HG03108 (cell line): Measurements from ENCODE around the gene TBC1D22A.

Experiments used
- ATAC-seq: cut with Tn5 transposase; IDR thresholded peaks from one replicate; pipeline ENCODE4 v1.9.1; 2021; ENCODE audit warnings: moderate library complexity; ENCODE audit not compliant: unreplicated experiment

Gene TBC1D22A

DNA sequence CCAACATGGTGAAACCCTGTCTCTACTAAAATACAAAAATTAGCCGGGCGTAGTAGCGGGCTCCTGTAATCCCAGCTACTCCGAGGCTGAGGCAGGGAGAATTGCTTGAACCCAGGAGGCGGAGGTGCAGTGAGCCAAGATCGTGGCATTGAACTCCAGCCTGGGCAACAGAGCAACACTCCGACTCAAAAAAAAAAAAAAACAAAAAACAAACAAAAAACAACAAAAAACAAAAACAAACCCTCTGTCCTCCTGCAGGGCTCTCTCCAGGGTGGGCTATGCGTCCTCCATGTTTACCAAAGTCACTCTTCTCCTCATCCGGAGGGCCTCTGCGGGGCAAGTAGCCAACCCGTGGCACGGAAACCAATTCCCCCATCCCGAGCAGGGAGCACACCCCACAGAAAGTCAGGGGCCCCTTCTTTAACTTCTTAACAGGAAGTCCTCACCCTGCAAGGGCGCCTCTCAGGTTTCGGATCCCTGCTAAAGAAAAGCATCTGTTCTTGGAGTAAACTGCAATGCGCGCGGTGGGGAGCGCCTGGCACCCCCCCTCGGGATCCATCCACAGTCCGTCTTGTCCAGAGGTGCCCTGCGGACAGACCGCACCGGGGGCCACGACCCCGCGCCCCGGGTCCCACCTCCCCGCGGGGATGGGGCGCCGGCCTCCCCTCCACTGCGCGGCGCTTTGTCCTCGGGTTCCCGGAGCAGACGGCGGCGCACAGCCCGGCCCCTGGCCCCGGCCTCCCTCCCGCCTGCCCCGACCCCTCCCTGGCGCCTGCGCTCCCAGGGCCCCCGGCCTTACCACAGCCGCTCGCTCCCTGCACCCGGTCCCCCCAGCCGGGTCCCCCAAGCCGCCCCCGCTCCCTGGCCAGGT is 25.1 kb upstream of the TBC1D22A start:
- peak; percentile 24 for ATAC-seq

GRCh38 chr22:46737976-46738646 is 24.3 kb upstream of the TBC1D22A start, which contains the start of gene CERK:
Gene CERK (minus strand): TSS chr22:46738252. CDS start chr22:46738148, 104 bp downstream.
- peak; percentile 29 for ATAC-seq

GRCh38 chr22:46738647-46739093 is 23.8 kb upstream of the TBC1D22A start:
- no peak for ATAC-seq

GRCh38 chr22:46739094-46739870 is 23.2 kb upstream of the TBC1D22A start:
- ATAC-seq, result no peak

DNA sequence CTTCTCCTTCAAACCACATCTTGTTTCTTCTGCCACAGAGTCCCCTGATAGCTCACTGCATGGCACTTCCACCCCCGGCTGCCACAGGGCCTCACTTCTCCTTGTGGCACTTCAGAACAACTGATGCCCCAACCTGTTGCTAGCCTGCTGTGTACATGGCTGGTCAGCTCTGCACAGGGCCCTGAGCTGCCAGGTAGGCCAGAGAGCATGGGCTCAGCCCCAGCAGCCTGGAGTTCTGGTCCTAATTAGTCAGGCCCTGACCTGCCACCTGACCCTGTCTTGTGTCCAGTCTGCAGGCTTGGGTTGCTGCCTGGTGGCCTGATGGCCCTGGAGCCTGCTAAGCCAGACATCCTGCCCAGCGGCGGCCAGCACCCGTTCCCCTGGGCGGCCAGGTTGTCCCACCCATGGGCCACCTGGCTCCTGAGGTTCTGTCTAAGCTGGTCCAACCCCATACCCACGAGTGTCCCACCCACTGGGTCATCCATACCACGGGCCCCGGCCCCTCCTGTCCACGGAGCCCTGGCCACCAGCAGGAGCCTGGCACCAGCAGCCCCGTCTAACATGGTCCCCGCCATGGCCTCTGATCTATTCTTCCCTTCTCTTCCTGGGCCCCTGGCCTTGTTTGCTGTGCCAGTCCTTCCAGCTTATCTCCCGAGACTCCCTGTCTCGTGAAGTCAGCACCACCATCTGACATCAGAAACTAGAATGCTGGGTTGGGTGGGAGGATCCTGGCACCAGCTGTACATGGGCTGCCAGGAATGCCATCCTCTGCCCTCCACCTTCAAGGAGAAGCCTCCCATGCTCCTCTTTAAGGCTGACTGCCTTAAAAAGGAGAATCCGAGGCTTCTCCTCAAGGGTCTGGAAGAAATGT is 21.3 kb upstream of the TBC1D22A start:
- ATAC-seq, result no peak

DNA sequence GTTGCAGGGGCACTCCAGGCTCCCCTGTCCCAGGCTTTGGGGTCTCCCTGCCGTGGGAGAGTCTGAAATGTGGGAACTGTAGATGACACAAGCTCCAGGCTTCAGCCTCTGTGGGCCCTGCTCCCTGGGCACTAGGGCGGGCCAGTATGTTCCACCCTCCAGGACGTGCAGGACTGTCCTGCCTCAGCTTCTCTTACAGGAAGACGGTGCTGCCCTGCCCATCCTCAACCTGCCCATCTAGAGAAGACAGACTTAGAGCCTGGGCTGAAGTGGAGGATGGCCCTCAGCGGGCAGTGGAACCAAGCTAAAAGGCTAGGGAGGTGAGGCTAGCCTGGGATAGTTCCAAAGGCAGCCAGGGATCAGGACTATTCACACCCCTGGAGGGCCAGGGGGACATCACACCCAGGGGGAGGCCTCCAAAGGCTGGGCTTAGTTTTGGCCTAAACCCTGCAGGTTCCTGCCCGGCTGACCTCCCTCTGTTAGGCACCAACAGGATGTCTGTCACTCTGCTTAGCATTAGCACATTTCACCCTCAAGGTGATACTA is 20.4 kb upstream of the TBC1D22A start:
- ATAC-seq, result no peak

GRCh38 chr22:46742576-46743221 is 19.8 kb upstream of the TBC1D22A start:
- no peak for ATAC-seq

DNA sequence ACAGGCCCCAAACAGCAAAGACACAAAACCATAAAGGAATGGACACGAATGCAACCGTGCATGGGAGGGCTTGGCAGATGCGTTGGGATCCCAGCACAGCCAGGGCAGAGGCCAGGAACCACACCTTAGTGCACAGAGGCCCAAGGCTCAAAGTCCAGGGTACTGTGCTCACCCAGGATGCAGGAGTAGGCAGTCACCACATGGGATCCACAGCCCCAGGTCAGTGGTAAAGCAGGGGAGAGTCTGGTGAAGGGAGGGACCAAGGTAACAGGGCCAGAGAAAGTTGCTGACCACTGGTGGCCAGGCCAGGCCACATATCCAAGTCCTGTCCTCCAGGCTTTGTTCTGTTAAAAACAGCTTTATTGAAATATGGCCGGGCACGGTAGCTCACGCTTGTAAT is 17.9 kb upstream of the TBC1D22A start:
- ATAC-seq, result no peak

GRCh38 chr22:46746192-46746591 is 16.3 kb upstream of the TBC1D22A start:
- no peak for ATAC-seq

- no peak for ATAC-seq
Observed at GRCh38 chr22:46746620-46747019, 15.8 kb upstream of the TBC1D22A start.

GRCh38 chr22:46747646-46748045 is 14.8 kb upstream of the TBC1D22A start:
- ATAC-seq, result no peak

- ATAC-seq, result no peak
Observed at GRCh38 chr22:46748206-46748907, 14.1 kb upstream of the TBC1D22A start.

DNA sequence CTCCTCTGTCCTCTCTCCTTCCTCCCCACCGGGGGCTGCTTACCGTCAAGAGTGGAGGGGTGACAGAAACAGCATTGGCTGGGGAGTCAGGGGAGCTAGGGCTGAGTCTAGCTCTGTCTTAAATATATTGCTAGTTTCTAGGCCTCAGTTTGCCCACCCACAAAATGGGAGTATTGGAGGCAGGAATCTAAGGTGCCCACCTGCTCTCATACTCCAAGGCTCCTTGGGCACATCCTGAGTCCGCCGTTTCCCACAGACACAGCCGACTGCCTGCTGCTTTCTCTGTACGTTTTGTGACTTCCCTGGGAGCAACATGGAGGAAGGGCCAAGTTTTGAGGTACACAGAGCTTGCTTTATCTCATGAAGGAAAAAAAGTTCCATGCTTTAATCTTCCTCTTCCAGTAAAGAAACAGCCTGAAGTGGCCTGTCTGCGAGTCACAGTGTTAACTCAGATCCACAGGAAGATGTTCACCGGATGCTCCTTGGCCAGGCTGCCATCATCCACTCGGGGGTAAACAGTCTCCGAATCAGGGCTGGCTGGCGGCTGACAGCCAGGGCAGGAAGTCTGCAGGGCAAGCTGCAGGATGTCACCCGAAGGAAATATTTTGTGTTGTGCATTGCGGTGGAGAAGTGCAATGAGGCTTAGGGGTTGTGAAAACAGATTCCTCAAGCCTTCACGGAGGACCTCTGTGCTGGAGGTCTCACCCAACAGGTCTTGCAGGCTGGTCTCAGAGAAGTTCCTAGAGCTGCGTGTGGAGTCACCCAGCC is 13.4 kb upstream of the TBC1D22A start:
- no peak for ATAC-seq

- ATAC-seq, result no peak
Observed at GRCh38 chr22:46749682-46750529, 12.5 kb upstream of the TBC1D22A start.

DNA sequence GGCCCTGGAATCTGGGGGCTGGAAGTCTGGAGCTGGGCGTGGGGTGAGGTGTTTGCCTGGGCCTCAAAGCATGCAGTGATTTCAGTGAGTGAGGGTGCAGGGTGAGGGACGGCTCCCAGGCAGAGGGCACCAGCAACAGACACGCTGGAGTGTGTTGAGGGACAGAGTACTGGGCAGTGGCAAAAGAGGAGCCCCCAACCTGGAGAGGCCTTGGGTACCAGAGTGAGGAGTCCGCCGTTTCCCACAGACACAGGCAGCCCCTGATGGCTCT is 12.0 kb upstream of the TBC1D22A start:
- no peak for ATAC-seq

- no peak for ATAC-seq
Observed at GRCh38 chr22:46750863-46751443, 11.5 kb upstream of the TBC1D22A start.

GRCh38 chr22:46752286-46752987 is 10.0 kb upstream of the TBC1D22A start:
- no peak for ATAC-seq
